ENCODE data around the gene CCDC126.
"Not testable (repeated sequence)": the region's sequence is repeated elsewhere in the genome, so short reads cannot be mapped to it uniquely, and the experiment has no call there.

DNA sequence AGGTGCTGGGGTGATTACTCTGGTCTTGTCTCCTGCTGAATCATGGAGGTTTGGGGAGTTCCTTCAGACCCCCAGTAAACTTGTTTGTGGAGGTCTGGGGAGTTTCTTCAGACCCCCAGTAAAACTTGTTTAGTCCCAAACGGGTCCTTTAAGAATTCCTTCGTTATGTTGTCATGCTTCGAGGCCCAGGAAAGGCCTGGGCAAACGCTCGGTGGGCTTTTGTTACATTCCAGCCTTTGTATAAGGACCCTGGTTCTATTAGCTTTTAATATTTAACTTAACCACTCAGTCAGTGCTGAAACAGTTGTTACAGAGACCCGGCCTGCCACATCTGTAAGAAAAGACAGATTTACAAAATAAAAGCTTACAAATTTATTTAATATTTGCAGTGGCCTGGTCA, 86.9 kb downstream of the CCDC126 start:
- TF ChIP-seq, protein P1, sequence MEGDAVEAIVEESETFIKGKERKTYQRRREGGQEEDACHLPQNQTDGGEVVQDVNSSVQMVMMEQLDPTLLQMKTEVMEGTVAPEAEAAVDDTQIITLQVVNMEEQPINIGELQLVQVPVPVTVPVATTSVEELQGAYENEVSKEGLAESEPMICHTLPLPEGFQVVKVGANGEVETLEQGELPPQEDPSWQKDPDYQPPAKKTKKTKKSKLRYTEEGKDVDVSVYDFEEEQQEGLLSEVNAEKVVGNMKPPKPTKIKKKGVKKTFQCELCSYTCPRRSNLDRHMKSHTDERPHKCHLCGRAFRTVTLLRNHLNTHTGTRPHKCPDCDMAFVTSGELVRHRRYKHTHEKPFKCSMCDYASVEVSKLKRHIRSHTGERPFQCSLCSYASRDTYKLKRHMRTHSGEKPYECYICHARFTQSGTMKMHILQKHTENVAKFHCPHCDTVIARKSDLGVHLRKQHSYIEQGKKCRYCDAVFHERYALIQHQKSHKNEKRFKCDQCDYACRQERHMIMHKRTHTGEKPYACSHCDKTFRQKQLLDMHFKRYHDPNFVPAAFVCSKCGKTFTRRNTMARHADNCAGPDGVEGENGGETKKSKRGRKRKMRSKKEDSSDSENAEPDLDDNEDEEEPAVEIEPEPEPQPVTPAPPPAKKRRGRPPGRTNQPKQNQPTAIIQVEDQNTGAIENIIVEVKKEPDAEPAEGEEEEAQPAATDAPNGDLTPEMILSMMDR (IDR thresholded peaks at IDR 0.05), result not testable (repeated sequence)
- TF ChIP-seq POLR2A (IDR thresholded peaks at IDR 0.05), result not testable (repeated sequence)
